Heart left ventricle (tissue), 16 donors: ENCODE data around the gene RIC8A. TPM values are rescaled to one million over a fixed set of nuclear protein-coding genes. Genes with fewer than 3 reads are reported as not detected.

Experiments
- ATAC-seq, 4 donors: fragments of 200-7000 bp; cut with Tn5 transposase; one replicate each; pipeline ENCODE4 v1.9.1; 2020 to 2022; ENCODE audit warnings: moderate library complexity in 4 of 4, mild to moderate bottlenecking in 3 of 4, moderate number of reproducible peaks in 1 of 4
- DNase-seq, 5 donors: peaks; one replicate each; pipeline ENCODE4 v3.0.0-alpha.2; 2020
- H3K27ac ChIP-seq, 12 donors: fragments of 200-600 bp; sonication (generic) in 4 of 12; one replicate each; pipeline versions ENCODE4 v1.5.0 to v1.8.0; 2016 to 2022; ENCODE audit warnings: mild to moderate bottlenecking in 2 of 12
- H3K27me3 ChIP-seq, 9 donors: fragments of 200-600 bp; sonication (generic) in 2 of 9; one replicate each; pipeline versions ENCODE4 v1.5.1 to v1.8.0; 2016 to 2022; ENCODE audit warnings: mild to moderate bottlenecking in 3 of 9
- H3K36me3 ChIP-seq, 9 donors: fragments of 200-600 bp; sonication (generic) in 2 of 9; one replicate each; pipeline versions ENCODE4 v1.5.0 to v1.8.0; 2018 to 2022; ENCODE audit warnings: mild to moderate bottlenecking in 2 of 9
- H3K4me1 ChIP-seq, 12 donors: fragments of 200-600 bp; sonication (generic) in 4 of 12; one replicate each; pipeline versions ENCODE4 v1.5.0 to v1.8.0; 2016 to 2022; ENCODE audit warnings: mild to moderate bottlenecking in 3 of 12
- H3K4me3 ChIP-seq, 12 donors: fragments of 200-600 bp; sonication (generic) in 4 of 12; one replicate each; pipeline versions ENCODE4 v1.5.0 to v1.8.0; 2017 to 2022; ENCODE audit warnings: mild to moderate bottlenecking in 9 of 12, moderate library complexity in 4 of 12
- H3K9me3 ChIP-seq, 12 donors: fragments of 200-600 bp; sonication (generic) in 4 of 12; one replicate each; pipeline versions ENCODE4 v1.5.0 to v1.8.0; 2016 to 2022; ENCODE audit warnings: mild to moderate bottlenecking in 1 of 12
- CTCF ChIP-seq, 12 donors: fragments of 200-600 bp; sonication (generic) in 4 of 12; IDR thresholded peaks; one replicate each; pipeline versions ENCODE4 v1.5.0 to v1.8.0; 2018 to 2022; ENCODE audit warnings: antibody characterized with exemption in 12 of 12, mild to moderate bottlenecking in 5 of 12
- POLR2A ChIP-seq, 2 donors: fragments of 450-650 bp; IDR thresholded peaks; one replicate each; pipeline ENCODE4 v1.6.1; 2017; ENCODE audit warnings: antibody characterized with exemption in 2 of 2, mild to moderate bottlenecking in 2 of 2, moderate library complexity in 2 of 2
- WGBS, 4 donors: extraction: QIAGEN DNeasy Blood & Tissue Kit in 2 of 4; methylation state at CpG; one replicate each; pipeline versions ENCODE4 v1.1.5 to v1.1.7; 2013 to 2018; 5-methylcytosine and 5-hydroxymethylcytosine counted together
- intact Hi-C, 10 donors: fragments of 100-400 bp; cut with DNase I; formaldehyde crosslinking; loops; one replicate each; pipeline versions ENCODE4 v1.11.1 to v1.14.2; 2022
- polyA plus RNA-seq, 2 donors: library from polyadenylated mRNA; stranded (reverse); fragments of 200-250 nt; gene quantifications; one replicate each; pipeline ENCODE4 v1.2.3, GENCODE V29; 2013
- total RNA-seq, 9 donors: library from RNA; depleted of rRNA in 2 of 9; stranded (reverse); fragments of >200 nt in 2 of 9; fragmentation: NEBNext Ultra II Directional in 3 of 9; extraction: Animal tissue kit (Norgen Biotek cat#: 25700) in 3 of 9; gene quantifications; one replicate each; pipeline versions ENCODE4 v1.1.0 to v1.2.4, GENCODE V29; 2016 to 2023
- donor health status: ischemic (EF 13 %, LVEDD 7.1; RV severe dilation, severe dysfunction).
- donor health status: healthy with polysubstance abuse.
- donor health status: DM: no; HTN: yes; CAD: no.
- donor health status: DM: no; HTN: no; CAD: no.
- donor health status: ischemic (EF 25% LVEDD 6.9; RV normal size, moderate dysfunction).
- donor health status: ischemic (EF 25% LVEDD 5.7; RV mildly dilated, moderate dysfunction).
- donor health status: healthy.
- donor health status: DM: yes; HTN: yes; CAD: no.
- donor health status: ischemic (EF 35%, LVEDD 5.7; RV mildly dilated, moderate dysfunction).
- donor health status: nonischemic (EF 11% LVEDD 7.7; RV severe dilation, severe dysfunction).
- donor health status: DM: yes; HTN: yes; CAD: no.
- donor health status: PGD.
- donor health status: ischemic (EF 29% LVEDD 5.4; RV normal size, mild dysfunction).
- donor health status: nonischemic (EF 23%, LVEDD 6.1; RV moderate dilation, normal function).

Gene RIC8A
- total and polyA plus RNA-seq, 11 donors, result 32.7 to 99.5 (median 74.3) TPM

- intact Hi-C loops, result loop anchor here in 1 of 10 donors (5.0 kb wide), 1 partner anchor 165 kb away; no protein-coding TSS in a partner anchor
- DNase-seq (peak in 3 of 5 donors; percentile 6 to 56 (median 17)), ATAC-seq (peak in 2 of 4 donors; percentile 2 to 4)
- Histone ChIP-seq H3K9me3 (no peaks in the 10 kb centered on the region), H3K27ac (no peak overlapping the region), H3K4me1 (peaks cover 0 to 15% (median 0%) of the 10 kb centered on the region in 12 donors), H3K4me3 (no peak overlapping the region), H3K36me3 (peaks cover 0 to 28% (median 14%) of the 10 kb centered on the region in 9 donors), H3K27me3 (no peaks in the 10 kb centered on the region)
- WGBS, 4 donors, result 84 to 91% (median 88%) methylated on average over 8 to 9 of the region's 9 CpGs
- TF ChIP-seq CTCF (IDR thresholded peaks at IDR 0.05) (no peak), POLR2A (IDR thresholded peaks at IDR 0.05) (no peak)
Observed at GRCh38 chr11:197741-198235, 9.7 kb upstream of the RIC8A start.

- DNase-seq (peak in 3 of 5 donors; percentile 4 to 58 (median 14)), ATAC-seq (peak in 1 of 4 donors; percentile 3)
- 83 to 91% (median 89%) methylated on average over 8 to 21 of the region's 21 CpGs for WGBS, 4 donors
- intact Hi-C loops, result loop anchor here in 1 of 10 donors (5.0 kb wide), 1 partner anchor 164 kb away; no protein-coding TSS in a partner anchor
- H3K27me3 ChIP-seq, result no peaks in the 10 kb centered on the region
- H3K27ac ChIP-seq, result no peak overlapping the region
- H3K36me3 ChIP-seq, result peaks cover 0 to 34% (median 19%) of the 10 kb centered on the region in 9 donors
- no peaks in the 10 kb centered on the region for H3K9me3 ChIP-seq
- H3K4me1 ChIP-seq, result peaks cover 0 to 20% (median 0%) of the 10 kb centered on the region in 12 donors
- no peak for TF ChIP-seq CTCF (IDR thresholded peaks at IDR 0.05)
- no peak for TF ChIP-seq POLR2A (IDR thresholded peaks at IDR 0.05)
- H3K4me3 ChIP-seq, result no peak overlapping the region
Observed at GRCh38 chr11:198236-198806, 9.2 kb upstream of the RIC8A start.

- WGBS, 4 donors, result 87 to 91% (median 89%) methylated on average over 10 to 13 of the region's 13 CpGs
- H3K36me3 ChIP-seq, result peaks cover 0 to 41% (median 27%) of the 10 kb centered on the region in 9 donors
- ATAC-seq, result peak in 3 of 4 donors; percentile 3 to 20 (median 5)
- H3K27ac ChIP-seq, result no peak overlapping the region
- no peak overlapping the region for H3K4me3 ChIP-seq
- peaks cover 0 to 28% (median under 1%) of the 10 kb centered on the region in 12 donors for H3K4me1 ChIP-seq
- TF ChIP-seq CTCF (IDR thresholded peaks at IDR 0.05) (no peak), POLR2A (IDR thresholded peaks at IDR 0.05) (no peak)
- DNase-seq, result peak in 3 of 5 donors; percentile 7 to 50 (median 13)
- H3K9me3 ChIP-seq, result no peaks in the 10 kb centered on the region
- intact Hi-C loops, result loop anchor here in 1 of 10 donors (5.0 kb wide), 1 partner anchor 163 kb away; no protein-coding TSS in a partner anchor
- no peaks in the 10 kb centered on the region for H3K27me3 ChIP-seq
Observed at GRCh38 chr11:199004-199581, 8.4 kb upstream of the RIC8A start.

- WGBS, 4 donors, result 82 to 90% (median 85%) methylated on average over 8 of the region's 8 CpGs
- H3K9me3 ChIP-seq, result no peaks in the 10 kb centered on the region
- ATAC-seq (peak in 1 of 4 donors; percentile 7), DNase-seq (peak in 2 of 5 donors; percentile 7 to 21)
- intact Hi-C loops, result loop anchor here in 5 of 10 donors (5.0 to 10.0 kb wide), 7 partner anchors 95 to 315 kb away; partner anchors contain the start of genes B4GALNT4 (in 2 of the 5), IFITM5 (in 1 of the 5), PTDSS2 (in 1 of the 5) and RNH1 (in 1 of the 5)
- H3K36me3 ChIP-seq, result peaks cover 0 to 48% (median 34%) of the 10 kb centered on the region in 9 donors
- no peak for TF ChIP-seq CTCF (IDR thresholded peaks at IDR 0.05)
- no peak for TF ChIP-seq POLR2A (IDR thresholded peaks at IDR 0.05)
- no peak overlapping the region for H3K27ac ChIP-seq
- no peak overlapping the region for H3K4me3 ChIP-seq
- peaks cover 0 to 35% (median 4%) of the 10 kb centered on the region in 12 donors for H3K4me1 ChIP-seq
- no peaks in the 10 kb centered on the region for H3K27me3 ChIP-seq
Observed at GRCh38 chr11:199782-200181, 7.7 kb upstream of the RIC8A start.
